Measurements from ENCODE around the gene UNC5C. TPM values are rescaled to one million over a fixed set of nuclear protein-coding genes. Genes with fewer than 3 reads are reported as not detected.

UNC5C gene
- 0.43 and 0.50 TPM in 2 replicates for total RNA-seq (2014; rRNA removed; shearing (Covaris generic))
- polyA plus RNA-seq (2015; cell fraction: cytosol; rRNA removed), result 2.0 and 2.3 TPM in 2 replicates
- 1.0 and 1.5 TPM in 2 replicates for polyA plus RNA-seq (2015; cell fraction: nucleus; rRNA removed)

- in situ Hi-C loops (cut with HindIII; ENCODE audit: low pct_unique_long_range_greater_than_20kb, low sequenced_read_pairs), result no loop called here
These were observed at the start of gene UNC5C for GRCh38 chr4:95548738-95549245. Gene UNC5C (minus strand): TSS chr4:95548973.

DNA sequence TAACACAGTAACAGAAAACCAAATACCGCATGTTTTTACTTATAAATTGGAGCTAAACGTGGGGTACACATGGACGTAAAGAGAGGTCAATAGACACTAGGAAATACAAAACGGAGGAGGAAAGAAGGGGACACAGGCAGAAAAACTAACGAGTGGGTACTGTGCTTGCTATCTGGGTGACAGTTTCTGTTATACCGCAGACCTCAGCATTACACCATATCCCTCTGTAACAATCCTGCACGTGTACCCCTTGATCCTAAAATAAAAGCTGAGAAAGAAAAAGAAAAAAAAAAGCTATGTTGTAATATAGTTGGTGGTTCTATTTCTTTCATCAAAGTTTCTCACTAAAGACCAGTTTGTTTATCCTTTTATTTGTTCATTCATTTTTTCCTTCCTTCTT, 47.9 kb upstream of the UNC5C start:
- no peak for DNase-seq (ENCODE audit: low read depth, low spot score)
- in situ Hi-C loops (cut with HindIII; ENCODE audit: low pct_unique_long_range_greater_than_20kb, low sequenced_read_pairs), result no loop called here

More at GRCh38 chr4:95548738-95549245, at the start of gene UNC5C:
- peak; percentile 50 for DNase-seq (ENCODE audit: low read depth, low spot score)

- DNase-seq (ENCODE audit: low read depth, low spot score), result no peak
- in situ Hi-C loops (cut with HindIII; ENCODE audit: low pct_unique_long_range_greater_than_20kb, low sequenced_read_pairs), result no loop called here
These were observed 45.9 kb upstream of the UNC5C start for GRCh38 chr4:95594629-95595028.

DNA sequence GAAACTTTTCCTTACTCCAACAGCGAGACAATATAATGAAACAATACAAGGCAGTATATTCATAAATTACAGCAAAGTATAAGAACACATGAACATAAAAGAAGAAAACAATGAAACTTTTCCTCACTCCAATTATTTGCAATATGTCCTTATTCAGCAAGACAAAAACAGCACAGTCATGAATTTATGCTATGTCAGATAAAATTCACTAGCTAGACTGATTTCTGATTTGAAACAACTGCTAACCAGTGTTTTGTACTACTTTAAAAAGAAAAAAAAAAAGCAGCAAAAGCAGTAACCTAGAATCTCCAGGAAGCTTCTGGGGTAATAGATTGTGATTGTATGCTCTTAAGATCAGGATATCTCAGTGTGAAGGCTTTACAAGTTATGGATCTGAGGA, 45.2 kb upstream of the UNC5C start:
- no peak for DNase-seq (ENCODE audit: low read depth, low spot score)
- in situ Hi-C loops (cut with HindIII; ENCODE audit: low pct_unique_long_range_greater_than_20kb, low sequenced_read_pairs), result no loop called here

DNA sequence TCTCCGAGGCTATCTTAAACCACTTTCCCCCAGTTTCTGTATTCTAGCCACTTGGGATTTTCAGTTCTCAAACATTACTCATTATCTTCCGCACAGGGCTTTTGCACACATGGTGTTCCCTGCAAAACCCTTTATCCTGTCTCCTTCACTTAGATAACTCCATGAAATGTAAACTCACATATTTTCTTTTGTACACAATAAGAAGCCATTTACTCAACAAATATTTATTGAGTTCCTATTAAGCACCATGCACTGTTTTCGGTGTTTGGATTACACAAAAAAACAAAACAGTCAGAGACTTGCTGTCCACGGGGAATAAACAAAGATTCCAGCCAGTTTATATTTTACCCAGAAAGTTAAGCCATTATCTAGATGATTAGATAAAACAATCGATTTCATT, 42.5 kb upstream of the UNC5C start:
- in situ Hi-C loops (cut with HindIII; ENCODE audit: low pct_unique_long_range_greater_than_20kb, low sequenced_read_pairs), result no loop called here

DNA sequence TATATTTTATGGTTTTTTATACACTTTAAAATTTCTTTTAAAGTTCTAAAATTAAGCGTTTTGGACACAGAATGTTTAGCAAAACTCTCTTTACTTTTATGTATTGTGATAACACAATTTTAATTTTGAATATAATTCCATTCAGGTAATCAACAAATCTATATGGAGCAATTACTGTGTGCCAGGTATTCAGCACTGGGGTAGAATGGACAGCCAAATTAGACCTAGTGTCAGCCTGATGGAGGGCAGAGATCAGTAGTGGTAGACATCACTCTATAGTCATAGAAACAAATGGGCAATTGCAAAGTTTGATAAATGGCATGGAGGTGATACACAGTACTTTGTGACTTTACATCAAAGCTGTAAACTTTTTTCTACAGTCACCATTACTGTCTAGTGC, 41.8 kb upstream of the UNC5C start:
- in situ Hi-C loops (cut with HindIII; ENCODE audit: low pct_unique_long_range_greater_than_20kb, low sequenced_read_pairs), result no loop called here
- no peak for DNase-seq (ENCODE audit: low read depth, low spot score)

More for the DNA sequence above, 42.5 kb upstream of the UNC5C start:
- no peak for DNase-seq (ENCODE audit: low read depth, low spot score)

DNA sequence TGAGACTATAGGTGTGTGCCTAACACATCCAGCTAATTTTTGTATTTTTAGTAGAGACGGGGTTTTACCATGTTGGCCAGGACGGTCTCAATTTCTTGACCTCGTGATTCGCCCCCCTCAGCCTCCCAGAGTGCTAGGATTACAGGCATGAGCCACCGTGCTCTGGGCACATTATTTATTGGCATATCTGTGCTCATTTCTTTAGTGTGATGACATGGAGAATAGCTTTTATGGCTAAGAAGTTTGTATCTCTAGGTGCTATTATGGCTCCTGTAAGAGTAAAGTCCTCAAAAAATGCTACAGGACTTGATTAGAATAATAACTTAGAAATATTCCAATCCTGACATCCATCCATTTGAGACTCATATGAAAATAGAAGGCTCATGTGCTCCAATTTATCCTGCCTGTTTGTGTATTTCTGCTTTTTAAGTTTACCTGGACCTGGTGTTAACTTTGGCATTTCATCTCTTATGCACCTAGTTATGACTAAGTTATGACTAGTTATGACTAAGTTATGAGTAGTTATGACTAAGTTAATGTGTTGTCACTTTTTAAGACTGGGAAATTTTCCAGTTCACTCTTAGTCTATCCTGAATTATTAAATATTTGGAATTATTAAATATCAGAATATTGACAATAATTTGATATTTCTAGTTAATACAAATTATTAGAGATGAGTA, 36.4 kb upstream of the UNC5C start:
- in situ Hi-C loops (cut with HindIII; ENCODE audit: low pct_unique_long_range_greater_than_20kb, low sequenced_read_pairs), result no loop called here

GRCh38 chr4:95580226-95580625, 31.5 kb upstream of the UNC5C start:
- DNase-seq (ENCODE audit: low read depth, low spot score), result no peak
- in situ Hi-C loops (cut with HindIII; ENCODE audit: low pct_unique_long_range_greater_than_20kb, low sequenced_read_pairs), result no loop called here

More for the DNA sequence above, 36.4 kb upstream of the UNC5C start:
- DNase-seq (ENCODE audit: low read depth, low spot score), result no peak

DNA sequence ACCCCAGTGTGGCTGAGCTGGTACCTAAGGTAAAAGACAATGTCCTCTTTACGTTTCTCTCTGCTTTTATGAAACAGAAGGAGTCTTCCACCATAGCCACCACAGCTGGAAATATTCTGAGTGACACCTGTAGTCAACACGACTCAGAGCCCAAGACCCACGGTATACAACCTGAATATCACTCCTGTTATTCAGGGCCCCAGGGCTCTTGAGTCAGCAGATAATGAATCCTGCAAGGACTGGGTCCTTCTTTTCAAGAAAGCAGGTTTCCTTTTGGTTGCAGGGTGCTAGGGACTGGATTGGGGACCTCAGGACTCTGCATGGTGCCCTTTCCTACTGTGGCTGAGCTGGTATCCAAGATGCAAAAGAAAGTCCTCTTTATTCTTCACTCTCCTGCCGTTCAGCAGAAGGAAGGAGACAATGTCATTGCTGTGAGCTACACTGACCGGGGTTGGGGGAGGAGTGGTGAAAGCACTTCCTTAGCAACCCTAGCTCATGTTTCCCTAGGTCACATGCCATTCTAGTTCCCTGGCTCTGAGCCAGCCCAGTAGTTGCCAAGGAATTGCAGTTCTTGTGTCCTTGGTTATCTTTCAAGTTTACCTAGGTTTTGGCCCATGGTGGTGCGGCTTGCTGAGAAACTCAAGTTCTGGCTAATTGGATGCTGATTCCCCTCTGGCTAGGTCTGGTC, 23.7 kb upstream of the UNC5C start:
- DNase-seq (ENCODE audit: low read depth, low spot score), result peak; percentile 71
- in situ Hi-C loops (cut with HindIII; ENCODE audit: low pct_unique_long_range_greater_than_20kb, low sequenced_read_pairs), result no loop called here

DNA sequence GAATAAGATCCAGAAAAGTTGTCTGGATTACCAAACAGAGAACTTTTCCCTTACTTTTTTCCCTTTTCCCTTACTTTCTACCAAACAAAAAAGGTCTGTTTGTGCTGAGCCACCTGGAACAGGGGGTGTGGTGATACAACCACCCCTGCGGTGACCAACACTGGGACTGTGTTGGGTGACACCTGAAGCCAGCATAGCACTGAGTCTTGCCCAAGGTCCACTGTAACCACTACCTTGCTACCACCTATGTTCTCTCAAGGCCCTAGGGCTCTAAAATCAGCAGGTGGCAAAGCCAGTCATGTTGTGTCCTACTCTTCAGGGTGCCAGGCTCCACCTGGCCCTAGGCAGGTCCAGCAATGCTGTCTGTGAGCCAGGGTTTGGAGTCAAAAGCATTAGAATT, 22.8 kb upstream of the UNC5C start:
- DNase-seq (ENCODE audit: low read depth, low spot score), result no peak
- in situ Hi-C loops (cut with HindIII; ENCODE audit: low pct_unique_long_range_greater_than_20kb, low sequenced_read_pairs), result no loop called here

GRCh38 chr4:95563638-95564337, 15.0 kb upstream of the UNC5C start:
- in situ Hi-C loops (cut with HindIII; ENCODE audit: low pct_unique_long_range_greater_than_20kb, low sequenced_read_pairs), result no loop called here
- DNase-seq (ENCODE audit: low read depth, low spot score), result no peak

GRCh38 chr4:95560774-95561173, 12.0 kb upstream of the UNC5C start:
- no peak for DNase-seq (ENCODE audit: low read depth, low spot score)
- in situ Hi-C loops (cut with HindIII; ENCODE audit: low pct_unique_long_range_greater_than_20kb, low sequenced_read_pairs), result no loop called here

DNA sequence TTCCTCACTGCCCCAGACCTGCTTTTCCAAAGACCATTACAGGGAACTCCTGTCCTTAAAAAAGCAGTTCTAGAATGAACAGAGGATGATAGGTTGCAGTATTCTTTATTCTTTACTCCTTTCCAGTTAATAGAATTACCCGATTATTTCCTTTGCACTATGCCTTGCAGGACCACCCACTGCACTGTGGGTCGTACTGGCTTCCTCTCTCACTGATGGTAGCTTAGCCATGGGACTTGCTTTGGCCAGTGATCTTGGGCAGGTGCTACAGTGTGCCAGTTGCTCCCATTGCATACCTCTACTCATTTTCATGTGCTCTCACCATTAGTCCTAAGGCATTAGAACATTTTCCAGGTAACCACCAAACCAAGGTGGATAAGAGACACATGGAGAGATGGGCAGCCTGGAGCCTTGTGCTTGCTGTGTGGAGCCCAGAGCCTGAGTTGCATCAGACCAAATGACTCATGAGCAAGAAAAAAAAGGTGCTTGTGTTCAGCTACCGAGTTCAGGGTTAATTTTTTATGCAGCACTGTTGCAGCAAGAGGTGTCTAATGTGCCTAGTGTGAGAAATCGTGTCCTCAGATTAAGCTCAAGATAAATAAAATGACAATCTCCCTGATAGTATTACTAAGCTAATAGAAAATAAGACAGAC, 7.6 kb upstream of the UNC5C start:
- in situ Hi-C loops (cut with HindIII; ENCODE audit: low pct_unique_long_range_greater_than_20kb, low sequenced_read_pairs), result no loop called here
- no peak for DNase-seq (ENCODE audit: low read depth, low spot score)

DNA sequence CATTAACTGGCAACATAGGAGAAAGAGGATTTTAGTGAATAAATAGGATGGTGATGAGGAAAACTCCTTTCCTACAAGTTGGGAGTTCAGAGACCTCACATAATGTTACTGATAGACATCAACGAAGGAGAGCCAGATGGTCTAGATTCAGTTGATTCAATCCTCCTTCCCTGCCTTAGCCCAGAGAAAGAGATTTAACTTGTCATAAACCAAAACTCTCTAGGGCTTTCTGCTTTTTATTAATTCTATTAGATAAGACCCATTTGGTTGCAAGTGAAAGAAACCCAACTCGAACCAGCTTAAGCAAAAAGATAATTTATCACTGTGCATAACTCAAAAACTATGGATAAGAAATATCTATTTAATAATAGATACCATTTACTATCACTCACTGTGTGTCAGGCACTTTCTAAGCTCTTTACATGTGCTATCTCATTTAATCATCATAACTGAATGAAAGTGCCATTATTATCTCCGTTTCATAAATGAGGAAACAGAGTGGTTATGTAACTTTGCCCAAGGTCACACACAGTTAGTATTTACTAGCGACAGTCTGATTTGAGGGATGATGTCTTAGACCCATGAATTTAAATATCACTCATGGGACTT, 4.3 kb upstream of the UNC5C start:
- in situ Hi-C loops (cut with HindIII; ENCODE audit: low pct_unique_long_range_greater_than_20kb, low sequenced_read_pairs), result no loop called here
- DNase-seq (ENCODE audit: low read depth, low spot score), result no peak

DNA sequence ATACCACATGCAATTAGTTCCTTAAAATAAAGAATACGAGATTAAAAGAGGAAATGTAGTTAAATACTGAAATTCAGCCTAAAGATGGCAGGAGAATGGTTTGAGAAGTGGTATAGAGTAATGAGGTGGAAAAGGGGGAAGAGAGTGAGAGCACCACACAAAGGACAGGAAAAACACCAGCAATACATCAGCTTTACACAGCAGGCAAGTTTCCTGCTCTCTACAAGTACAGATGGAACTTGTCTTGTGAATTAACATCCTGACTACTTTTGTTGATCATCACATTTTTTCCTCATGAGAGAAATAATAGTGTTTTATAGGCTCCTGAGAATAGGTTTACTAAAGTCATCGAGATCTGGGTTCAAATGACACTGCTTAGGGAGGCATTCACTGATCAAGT, 2.9 kb upstream of the UNC5C start:
- in situ Hi-C loops (cut with HindIII; ENCODE audit: low pct_unique_long_range_greater_than_20kb, low sequenced_read_pairs), result no loop called here
- no peak for DNase-seq (ENCODE audit: low read depth, low spot score)

DNA sequence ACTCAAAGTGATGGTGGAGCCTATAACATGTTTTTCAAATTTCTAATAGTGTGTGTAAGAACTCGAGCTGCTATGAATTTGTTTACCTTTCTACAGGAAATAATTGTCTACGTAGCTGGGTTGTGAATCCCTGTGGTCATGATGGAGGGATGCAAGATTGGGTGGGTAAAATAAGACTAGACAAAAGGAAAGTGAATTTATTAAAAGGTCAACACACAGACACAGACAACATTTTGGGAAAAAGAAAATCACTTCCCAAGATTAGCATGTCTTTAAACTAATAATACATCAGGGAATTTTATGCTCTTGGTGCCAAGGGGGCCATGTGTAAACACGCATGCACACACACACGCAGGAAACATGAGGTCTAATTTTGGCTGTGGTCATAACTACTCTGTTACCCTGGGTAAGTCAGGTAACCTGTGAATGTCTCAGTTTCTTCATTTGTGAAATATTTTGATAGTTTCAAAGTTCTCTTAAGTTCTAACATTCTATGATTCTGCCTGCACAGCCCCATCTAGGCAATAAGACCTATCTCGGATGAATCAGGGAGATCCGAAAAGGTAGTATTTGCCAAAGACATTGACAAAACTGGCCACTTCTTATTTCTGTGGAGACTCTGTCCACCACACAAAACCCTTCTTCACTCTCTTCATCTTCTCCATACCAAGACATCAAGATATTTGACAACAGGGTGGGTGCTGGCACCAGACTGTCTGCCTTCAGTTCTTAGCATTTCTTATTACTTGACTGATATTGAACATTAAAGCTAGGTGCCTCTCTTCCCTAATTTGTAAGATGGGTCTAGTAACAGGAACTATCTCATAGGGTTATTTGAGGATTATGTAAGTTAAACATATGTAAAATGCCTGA, 1.6 kb upstream of the UNC5C start:
- no peak for DNase-seq (ENCODE audit: low read depth, low spot score)
- in situ Hi-C loops (cut with HindIII; ENCODE audit: low pct_unique_long_range_greater_than_20kb, low sequenced_read_pairs), result no loop called here

Measured in SK-MEL-5 (cell line).